Left ventricle myocardium inferior (tissue), 1 donor: ENCODE results near the gene MECR. TPM values are rescaled to one million over a fixed set of nuclear protein-coding genes. Genes with fewer than 3 reads are reported as not detected.

Source experiments
- DNase-seq: peaks from one replicate; pipeline ENCODE4 v3.0.0-alpha.2; 2020
- H3K27ac ChIP-seq: fragments of 200-600 bp; replicated peaks from 2 replicates; pipeline ENCODE4 v1.8.0; 2021
- H3K27me3 ChIP-seq: fragments of 200-600 bp; 2 replicates; pipeline ENCODE4 v1.8.0; 2021; ENCODE audit warnings: low read depth
- H3K36me3 ChIP-seq: fragments of 200-600 bp; 2 replicates; pipeline ENCODE4 v1.8.0; 2021
- H3K4me1 ChIP-seq: fragments of 200-600 bp; 2 replicates; pipeline ENCODE4 v1.8.0; 2021
- H3K4me3 ChIP-seq: fragments of 200-600 bp; 2 replicates; pipeline ENCODE4 v1.8.0; 2021; ENCODE audit warnings: mild to moderate bottlenecking, moderate library complexity
- H3K9me3 ChIP-seq: fragments of 200-600 bp; replicated peaks from 2 replicates; pipeline ENCODE4 v1.8.0; 2021
- intact Hi-C: fragments of 100-400 bp; cut with micrococcal nuclease; formaldehyde crosslinking; loops from one replicate; pipeline ENCODE4 v1.11.0; 2022
- total RNA-seq: library from RNA; stranded (reverse); fragmentation: NEBNext Ultra II Directional; extraction: Animal tissue kit (Norgen Biotek cat#: 25700); gene quantifications from one replicate; pipeline ENCODE4 v1.2.1, GENCODE V29; 2021
- TF ChIP-seq, protein P1 (sequence below): fragments of 200-600 bp; IDR thresholded peaks from 2 replicates; pipeline ENCODE4 v1.8.0; 2021; ENCODE audit warnings: antibody characterized with exemption, mild to moderate bottlenecking, borderline replicate concordance
- donor health status: DM: no; HTN: yes; CAD: no; lungs with severe emphysema.

Gene MECR
- total RNA-seq, 1 donor from 2014 or later = 30.8 TPM

DNA sequence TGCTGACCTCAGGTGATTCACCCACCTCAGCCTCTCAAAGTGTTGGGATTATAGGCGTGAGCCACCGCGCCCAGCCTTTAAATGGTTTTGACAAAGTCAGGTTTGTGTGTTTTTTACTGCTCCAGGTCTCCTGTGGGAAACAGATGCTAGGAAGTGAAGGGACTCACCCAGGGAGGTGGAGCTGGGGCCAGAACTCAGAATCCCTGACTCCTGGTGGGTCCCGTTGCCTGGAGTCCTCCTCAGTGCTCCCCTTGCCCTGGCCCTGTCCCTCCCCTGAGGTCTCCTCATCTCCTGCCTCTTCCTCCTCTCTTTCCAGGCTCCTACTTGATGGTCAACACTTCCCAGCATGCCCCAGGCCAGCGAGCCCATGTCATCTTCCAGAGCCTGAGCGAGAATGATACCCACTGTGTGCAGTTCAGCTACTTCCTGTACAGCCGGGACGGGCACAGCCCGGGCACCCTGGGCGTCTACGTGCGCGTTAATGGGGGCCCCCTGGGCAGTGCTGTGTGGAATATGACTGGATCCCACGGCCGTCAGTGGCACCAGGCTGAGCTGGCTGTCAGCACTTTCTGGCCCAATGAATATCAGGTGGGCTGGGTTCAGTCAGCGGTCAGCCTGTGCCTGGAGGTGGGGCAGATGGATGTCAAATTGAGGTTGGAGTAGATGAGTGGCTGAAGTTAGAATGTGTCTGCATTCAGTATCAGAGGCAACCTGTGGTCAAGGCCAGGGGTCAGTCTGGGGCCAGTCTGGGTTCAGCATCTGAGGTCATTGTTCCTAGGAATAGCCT lies 27.6 kb upstream of the MECR start:
- Histone ChIP-seq H3K4me1 (peaks cover 18% of the 10 kb centered on the region), H3K36me3 (no peaks in the 10 kb centered on the region), H3K27ac (no peak overlapping the region), H3K27me3 (peaks cover 34% of the 10 kb centered on the region), H3K9me3 (no peaks in the 10 kb centered on the region), H3K4me3 (no peak overlapping the region)
- TF ChIP-seq, protein P1, sequence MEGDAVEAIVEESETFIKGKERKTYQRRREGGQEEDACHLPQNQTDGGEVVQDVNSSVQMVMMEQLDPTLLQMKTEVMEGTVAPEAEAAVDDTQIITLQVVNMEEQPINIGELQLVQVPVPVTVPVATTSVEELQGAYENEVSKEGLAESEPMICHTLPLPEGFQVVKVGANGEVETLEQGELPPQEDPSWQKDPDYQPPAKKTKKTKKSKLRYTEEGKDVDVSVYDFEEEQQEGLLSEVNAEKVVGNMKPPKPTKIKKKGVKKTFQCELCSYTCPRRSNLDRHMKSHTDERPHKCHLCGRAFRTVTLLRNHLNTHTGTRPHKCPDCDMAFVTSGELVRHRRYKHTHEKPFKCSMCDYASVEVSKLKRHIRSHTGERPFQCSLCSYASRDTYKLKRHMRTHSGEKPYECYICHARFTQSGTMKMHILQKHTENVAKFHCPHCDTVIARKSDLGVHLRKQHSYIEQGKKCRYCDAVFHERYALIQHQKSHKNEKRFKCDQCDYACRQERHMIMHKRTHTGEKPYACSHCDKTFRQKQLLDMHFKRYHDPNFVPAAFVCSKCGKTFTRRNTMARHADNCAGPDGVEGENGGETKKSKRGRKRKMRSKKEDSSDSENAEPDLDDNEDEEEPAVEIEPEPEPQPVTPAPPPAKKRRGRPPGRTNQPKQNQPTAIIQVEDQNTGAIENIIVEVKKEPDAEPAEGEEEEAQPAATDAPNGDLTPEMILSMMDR = no peak
- no peak for DNase-seq
- intact Hi-C loops = no loop called here

DNA sequence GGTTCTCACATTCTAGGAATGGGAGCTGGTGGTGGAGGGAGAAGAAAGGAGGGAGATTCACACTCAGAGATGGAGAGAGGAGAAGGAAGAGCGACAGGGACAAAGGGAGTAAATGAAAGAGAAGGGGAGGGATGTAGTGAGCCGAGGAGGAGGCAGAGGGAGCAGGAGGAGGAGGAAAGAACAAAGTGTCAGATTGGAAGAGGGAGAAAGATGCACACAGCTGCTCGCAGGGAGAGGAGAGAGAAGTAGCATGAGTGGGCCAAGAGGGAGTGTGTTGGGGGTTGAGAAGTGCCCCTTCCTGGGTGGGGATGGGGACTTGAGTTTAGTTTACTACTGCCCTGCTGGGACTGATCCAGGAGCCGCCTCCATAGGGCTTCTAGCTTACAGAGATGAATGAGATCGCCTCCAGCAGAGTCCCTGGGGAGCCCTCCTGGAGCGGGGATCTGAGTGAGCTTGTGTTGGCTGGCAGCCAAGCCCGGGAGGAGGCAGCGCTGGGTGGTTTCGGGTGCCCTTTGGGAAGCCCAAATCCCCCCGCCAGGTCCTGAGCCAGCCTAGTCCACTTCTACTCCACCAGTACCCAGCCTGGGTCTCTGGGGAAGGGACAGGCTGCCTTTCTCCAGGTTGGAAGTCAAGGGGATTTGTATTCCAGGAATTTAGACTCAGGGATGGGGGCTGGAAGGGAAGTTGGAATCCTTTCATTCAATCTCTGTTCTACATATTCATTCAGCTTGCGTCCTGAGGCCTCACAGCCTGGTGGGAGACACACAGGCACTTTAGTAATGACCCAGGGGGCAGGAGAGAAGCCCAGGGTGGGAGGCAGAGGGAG lies 26.5 kb upstream of the MECR start:
- no peak for DNase-seq
- Histone ChIP-seq H3K4me1 (peaks cover 18% of the 10 kb centered on the region), H3K9me3 (no peaks in the 10 kb centered on the region), H3K27ac (no peak overlapping the region), H3K27me3 (peaks cover 34% of the 10 kb centered on the region), H3K4me3 (no peak overlapping the region), H3K36me3 (no peaks in the 10 kb centered on the region)
- intact Hi-C loops = no loop called here
- TF ChIP-seq, protein P1 = no peak

- H3K36me3 ChIP-seq = no peaks in the 10 kb centered on the region
- no peak for DNase-seq
- no peak overlapping the region for H3K27ac ChIP-seq
- TF ChIP-seq, protein P1 = no peak
- peaks cover 34% of the 10 kb centered on the region for H3K27me3 ChIP-seq
- no peaks in the 10 kb centered on the region for H3K9me3 ChIP-seq
- peaks cover 18% of the 10 kb centered on the region for H3K4me1 ChIP-seq
- intact Hi-C loops = no loop called here
- no peak overlapping the region for H3K4me3 ChIP-seq
Observed at GRCh38 chr1:29256394-29256793, 25.7 kb upstream of the MECR start.

DNA sequence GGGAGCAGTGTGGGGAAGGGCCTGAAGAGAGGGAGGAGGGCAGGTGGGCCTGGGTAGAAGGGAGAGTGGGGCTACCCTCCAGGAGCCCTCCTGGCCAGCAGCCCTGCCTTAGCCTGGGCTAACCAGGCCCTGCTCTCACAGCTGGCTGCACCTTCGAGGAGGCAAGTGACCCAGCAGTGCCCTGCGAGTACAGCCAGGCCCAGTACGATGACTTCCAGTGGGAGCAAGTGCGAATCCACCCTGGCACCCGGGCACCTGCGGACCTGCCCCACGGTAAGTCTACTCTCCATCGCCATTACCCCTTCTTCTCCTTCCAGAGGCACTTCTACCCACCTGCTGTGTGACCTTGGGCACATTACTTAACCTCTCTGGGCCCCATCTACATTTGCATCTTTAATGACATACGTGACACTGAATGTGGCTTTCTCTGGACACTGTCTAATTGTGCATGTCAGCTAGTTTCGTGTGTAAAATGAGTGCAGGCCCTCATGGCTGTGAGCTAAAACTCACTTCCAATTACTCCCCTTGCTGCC lies 24.5 kb upstream of the MECR start:
- DNase-seq = no peak
- no peak overlapping the region for H3K4me3 ChIP-seq
- H3K4me1 ChIP-seq = peaks cover 16% of the 10 kb centered on the region
- TF ChIP-seq, protein P1 = no peak
- peaks cover 28% of the 10 kb centered on the region for H3K27me3 ChIP-seq
- intact Hi-C loops = no loop called here
- no peaks in the 10 kb centered on the region for H3K36me3 ChIP-seq
- H3K9me3 ChIP-seq = no peaks in the 10 kb centered on the region
- H3K27ac ChIP-seq = no peak overlapping the region

- no peaks in the 10 kb centered on the region for H3K36me3 ChIP-seq
- TF ChIP-seq, protein P1 = no peak
- DNase-seq = no peak
- intact Hi-C loops = no loop called here
- no peaks in the 10 kb centered on the region for H3K9me3 ChIP-seq
- H3K4me1 ChIP-seq = peaks cover 8% of the 10 kb centered on the region
- no peak overlapping the region for H3K4me3 ChIP-seq
- peaks cover 22% of the 10 kb centered on the region for H3K27me3 ChIP-seq
- H3K27ac ChIP-seq = no peak overlapping the region
Observed at GRCh38 chr1:29254346-29254745, 23.6 kb upstream of the MECR start.
